Activated CD8-positive, alpha-beta T cell treated with anti-CD3 and anti-CD28 coated beads, Interleukin-2, amount 10 ng/mL, durations not matched to agents 7 days and 5 days (primary cell): Measurements from ENCODE around the gene FAM110A. TPM values are rescaled to one million over a fixed set of nuclear protein-coding genes. Genes with fewer than 3 reads are reported as not detected.

Experiments used
- ATAC-seq: fragments of 150-1000 bp; cut with Tn5 transposase; one replicate; pipeline ENCODE4 v1.10.0; 2021; ENCODE audit warnings: moderate library complexity
- CTCF ChIA-PET: fragments of 350-600 bp; sonication (Branson Sonifier 250); formaldehyde crosslinking; loops from one replicate; lab custom pipeline; 2021; ENCODE audit warnings: antibody characterized with exemption; lab: Charles Lee
- POLR2A ChIA-PET: fragments of 350-600 bp; sonication (Branson Sonifier 250); formaldehyde crosslinking; loops from one replicate; lab custom pipeline; 2021; ENCODE audit warnings: antibody characterized with exemption; lab: Charles Lee
- DNase-seq: peaks from one replicate; pipeline ENCODE4 v3.0.0-alpha.2; 2020
- H3K27ac Mint-ChIP-seq: one replicate; pipeline ENCODE4 v1.8.0; 2021; ENCODE audit warnings: mild to moderate bottlenecking, mixed read lengths
- H3K27me3 Mint-ChIP-seq: one replicate; pipeline ENCODE4 v1.8.0; 2021; ENCODE audit warnings: low read depth, mixed read lengths
- H3K36me3 Mint-ChIP-seq: one replicate; pipeline ENCODE4 v1.8.0; 2021; ENCODE audit warnings: low read depth, mixed read lengths
- H3K4me1 Mint-ChIP-seq: one replicate; pipeline ENCODE4 v1.8.0; 2021; ENCODE audit warnings: low read depth, mixed read lengths
- H3K4me3 Mint-ChIP-seq: one replicate; pipeline ENCODE4 v1.8.0; 2021; ENCODE audit warnings: mild to moderate bottlenecking, mixed read lengths
- H3K9me3 Mint-ChIP-seq: one replicate; pipeline ENCODE4 v1.8.0; 2022; ENCODE audit warnings: mixed read lengths; ENCODE audit not compliant: insufficient read depth
- total RNA-seq, 2 experiments: library from RNA; stranded (reverse); gene quantifications; one replicate each; pipeline ENCODE4 v1.2.3, GENCODE V29; 2021

The FAM110A gene
- total RNA-seq, 2 experiments from 2014 or later: 35.9 to 36.3 TPM

GRCh38 chr20:878511-879307, 45.2 kb downstream of the FAM110A start:
- H3K27me3 Mint-ChIP-seq: no peaks in the 10 kb centered on the region
- peak; percentile 56 for DNase-seq
- H3K4me1 Mint-ChIP-seq: peaks cover 31% of the 10 kb centered on the region
- no peak overlapping the region for H3K27ac Mint-ChIP-seq
- no peaks in the 10 kb centered on the region for H3K9me3 Mint-ChIP-seq
- ATAC-seq: no peak
- CTCF ChIA-PET: interaction anchor here (0.6 kb wide), 1 partner anchor 233 kb away, joined by 3 read pairs; no protein-coding TSS in a partner anchor
- POLR2A ChIA-PET: no interaction called here
- H3K36me3 Mint-ChIP-seq: no peaks in the 10 kb centered on the region
- H3K4me3 Mint-ChIP-seq: no peak overlapping the region

- no peak for ATAC-seq
- Mint-ChIP-seq H3K4me1 (peaks cover 27% of the 10 kb centered on the region), H3K27me3 (no peaks in the 10 kb centered on the region), H3K27ac (no peak overlapping the region), H3K9me3 (no peaks in the 10 kb centered on the region), H3K4me3 (no peak overlapping the region), H3K36me3 (no peaks in the 10 kb centered on the region)
- ChIA-PET CTCF (no interaction called here), POLR2A (no interaction called here)
- DNase-seq: no peak
Measured at GRCh38 chr20:879626-880025, 46.1 kb downstream of the FAM110A start.

GRCh38 chr20:881051-881782, 47.7 kb downstream of the FAM110A start:
- DNase-seq (peak; percentile 59), ATAC-seq (peak; percentile 89)
- H3K9me3 Mint-ChIP-seq: no peaks in the 10 kb centered on the region
- no peaks in the 10 kb centered on the region for H3K36me3 Mint-ChIP-seq
- peak overlapping the region; percentile 78 for H3K27ac Mint-ChIP-seq
- ChIA-PET CTCF (interaction anchor here (1.6 kb wide), 1 partner anchor 48 kb away, joined by 3 read pairs; the partner anchor contains the start of gene FAM110A), POLR2A (no interaction called here)
- peaks cover 9% of the 10 kb centered on the region for H3K27me3 Mint-ChIP-seq
- peaks cover 27% of the 10 kb centered on the region for H3K4me1 Mint-ChIP-seq
- peak overlapping the region; percentile 52 for H3K4me3 Mint-ChIP-seq

GRCh38 chr20:881783-882144, 48.2 kb downstream of the FAM110A start:
- ChIA-PET CTCF (interaction anchor here (1.6 kb wide), 1 partner anchor 48 kb away, joined by 3 read pairs; the partner anchor contains the start of gene FAM110A), POLR2A (no interaction called here)
- DNase-seq: no peak
- ATAC-seq: no peak
- peak overlapping the region; percentile 78 for H3K27ac Mint-ChIP-seq
- peaks cover 27% of the 10 kb centered on the region for H3K4me1 Mint-ChIP-seq
- H3K9me3 Mint-ChIP-seq: no peaks in the 10 kb centered on the region
- peak overlapping the region; percentile 52 for H3K4me3 Mint-ChIP-seq
- H3K36me3 Mint-ChIP-seq: no peaks in the 10 kb centered on the region
- peaks cover 12% of the 10 kb centered on the region for H3K27me3 Mint-ChIP-seq

GRCh38 chr20:884983-885952, 51.8 kb downstream of the FAM110A start:
- DNase-seq (peak; percentile 31), ATAC-seq (peak; percentile 39)
- H3K27me3 Mint-ChIP-seq: peaks cover 13% of the 10 kb centered on the region
- no peak overlapping the region for H3K27ac Mint-ChIP-seq
- POLR2A ChIA-PET: no interaction called here
- no peaks in the 10 kb centered on the region for H3K9me3 Mint-ChIP-seq
- H3K36me3 Mint-ChIP-seq: no peaks in the 10 kb centered on the region
- H3K4me3 Mint-ChIP-seq: no peak overlapping the region
- H3K4me1 Mint-ChIP-seq: peaks cover 27% of the 10 kb centered on the region
- CTCF ChIA-PET: no interaction called here

- H3K36me3 Mint-ChIP-seq: no peaks in the 10 kb centered on the region
- H3K27ac Mint-ChIP-seq: no peak overlapping the region
- ATAC-seq (no peak), DNase-seq (no peak)
- no peaks in the 10 kb centered on the region for H3K9me3 Mint-ChIP-seq
- peaks cover 10% of the 10 kb centered on the region for H3K4me1 Mint-ChIP-seq
- ChIA-PET POLR2A (interaction anchor here (0.6 kb wide), 1 partner anchor 18 kb away, joined by 3 read pairs; no protein-coding TSS in a partner anchor), CTCF (interaction anchor here (1.2 kb wide), 2 partner anchors 48 to 68 kb away, joined by 3 to 5 read pairs; no protein-coding TSS in a partner anchor)
- peaks cover 15% of the 10 kb centered on the region for H3K27me3 Mint-ChIP-seq
- no peak overlapping the region for H3K4me3 Mint-ChIP-seq
Measured at GRCh38 chr20:887137-887536, 53.6 kb downstream of the FAM110A start.

- Mint-ChIP-seq H3K9me3 (no peaks in the 10 kb centered on the region), H3K27me3 (peaks cover 18% of the 10 kb centered on the region), H3K4me3 (no peak overlapping the region), H3K4me1 (peaks cover 2% of the 10 kb centered on the region), H3K36me3 (no peaks in the 10 kb centered on the region), H3K27ac (no peak overlapping the region)
- POLR2A ChIA-PET: interaction anchor here (1.3 kb wide), 1 partner anchor 28 kb away, joined by 3 read pairs; no protein-coding TSS in a partner anchor
- CTCF ChIA-PET: interaction anchor here (1.2 kb wide), 2 partner anchors 49 to 69 kb away, joined by 3 to 5 read pairs; no protein-coding TSS in a partner anchor
- ATAC-seq: no peak
- no peak for DNase-seq
Measured at GRCh38 chr20:888057-888456, 54.5 kb downstream of the FAM110A start.

GRCh38 chr20:889106-889505, 55.6 kb downstream of the FAM110A start:
- H3K27me3 Mint-ChIP-seq: peaks cover 24% of the 10 kb centered on the region
- no peaks in the 10 kb centered on the region for H3K4me1 Mint-ChIP-seq
- no peaks in the 10 kb centered on the region for H3K36me3 Mint-ChIP-seq
- DNase-seq (no peak), ATAC-seq (no peak)
- CTCF ChIA-PET: no interaction called here
- H3K4me3 Mint-ChIP-seq: no peak overlapping the region
- POLR2A ChIA-PET: no interaction called here
- no peak overlapping the region for H3K27ac Mint-ChIP-seq
- no peaks in the 10 kb centered on the region for H3K9me3 Mint-ChIP-seq

- POLR2A ChIA-PET: no interaction called here
- peaks cover 24% of the 10 kb centered on the region for H3K27me3 Mint-ChIP-seq
- H3K4me3 Mint-ChIP-seq: no peak overlapping the region
- no peaks in the 10 kb centered on the region for H3K4me1 Mint-ChIP-seq
- no peak for DNase-seq
- no peaks in the 10 kb centered on the region for H3K36me3 Mint-ChIP-seq
- no peak for ATAC-seq
- H3K9me3 Mint-ChIP-seq: no peaks in the 10 kb centered on the region
- CTCF ChIA-PET: no interaction called here
- H3K27ac Mint-ChIP-seq: no peak overlapping the region
Measured at GRCh38 chr20:889932-890463, 56.5 kb downstream of the FAM110A start.

GRCh38 chr20:890666-891057, 57.1 kb downstream of the FAM110A start:
- Mint-ChIP-seq H3K4me1 (no peaks in the 10 kb centered on the region), H3K36me3 (no peaks in the 10 kb centered on the region), H3K9me3 (no peaks in the 10 kb centered on the region), H3K27me3 (peaks cover 19% of the 10 kb centered on the region), H3K27ac (no peak overlapping the region), H3K4me3 (no peak overlapping the region)
- DNase-seq (no peak), ATAC-seq (no peak)
- ChIA-PET CTCF (no interaction called here), POLR2A (no interaction called here)
